Measurements from ENCODE around the gene PPP1R12B. TPM values are rescaled to one million over a fixed set of nuclear protein-coding genes. Genes with fewer than 3 reads are reported as not detected.

PPP1R12B gene, protein sequence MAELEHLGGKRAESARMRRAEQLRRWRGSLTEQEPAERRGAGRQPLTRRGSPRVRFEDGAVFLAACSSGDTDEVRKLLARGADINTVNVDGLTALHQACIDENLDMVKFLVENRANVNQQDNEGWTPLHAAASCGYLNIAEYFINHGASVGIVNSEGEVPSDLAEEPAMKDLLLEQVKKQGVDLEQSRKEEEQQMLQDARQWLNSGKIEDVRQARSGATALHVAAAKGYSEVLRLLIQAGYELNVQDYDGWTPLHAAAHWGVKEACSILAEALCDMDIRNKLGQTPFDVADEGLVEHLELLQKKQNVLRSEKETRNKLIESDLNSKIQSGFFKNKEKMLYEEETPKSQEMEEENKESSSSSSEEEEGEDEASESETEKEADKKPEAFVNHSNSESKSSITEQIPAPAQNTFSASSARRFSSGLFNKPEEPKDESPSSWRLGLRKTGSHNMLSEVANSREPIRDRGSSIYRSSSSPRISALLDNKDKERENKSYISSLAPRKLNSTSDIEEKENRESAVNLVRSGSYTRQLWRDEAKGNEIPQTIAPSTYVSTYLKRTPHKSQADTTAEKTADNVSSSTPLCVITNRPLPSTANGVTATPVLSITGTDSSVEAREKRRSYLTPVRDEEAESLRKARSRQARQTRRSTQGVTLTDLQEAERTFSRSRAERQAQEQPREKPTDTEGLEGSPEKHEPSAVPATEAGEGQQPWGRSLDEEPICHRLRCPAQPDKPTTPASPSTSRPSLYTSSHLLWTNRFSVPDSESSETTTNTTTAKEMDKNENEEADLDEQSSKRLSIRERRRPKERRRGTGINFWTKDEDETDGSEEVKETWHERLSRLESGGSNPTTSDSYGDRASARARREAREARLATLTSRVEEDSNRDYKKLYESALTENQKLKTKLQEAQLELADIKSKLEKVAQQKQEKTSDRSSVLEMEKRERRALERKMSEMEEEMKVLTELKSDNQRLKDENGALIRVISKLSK
- 26.8 and 47.1 TPM in 2 replicates for total RNA-seq (ENCODE audit: low replicate concordance)

DNA sequence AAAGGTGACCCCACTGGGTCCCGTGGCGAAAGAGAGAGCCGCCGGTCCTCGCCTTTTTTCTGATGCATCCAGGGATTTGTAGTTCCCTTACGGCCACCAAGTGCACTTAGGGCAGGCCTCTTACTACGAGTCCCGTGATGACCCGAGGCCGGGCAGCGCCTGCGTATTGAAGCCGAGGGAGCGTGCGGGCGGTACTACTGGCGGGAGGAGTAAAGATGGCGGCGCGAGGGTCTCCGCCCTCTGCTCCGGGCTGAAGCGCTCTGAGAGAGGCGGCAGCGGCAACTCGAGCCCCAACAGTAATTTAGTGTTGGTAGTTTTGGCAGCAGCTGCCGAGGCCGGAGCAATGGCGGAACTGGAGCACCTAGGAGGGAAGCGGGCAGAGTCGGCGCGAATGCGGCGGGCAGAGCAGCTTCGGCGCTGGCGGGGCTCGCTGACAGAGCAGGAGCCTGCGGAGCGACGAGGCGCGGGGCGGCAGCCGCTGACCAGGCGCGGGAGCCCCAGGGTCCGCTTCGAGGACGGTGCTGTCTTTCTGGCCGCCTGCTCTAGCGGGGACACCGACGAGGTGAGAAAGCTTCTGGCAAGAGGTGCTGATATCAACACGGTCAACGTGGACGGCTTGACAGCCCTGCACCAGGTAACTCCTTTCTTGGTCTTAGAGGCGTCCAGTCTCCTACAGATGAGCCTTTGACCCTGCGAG lies at the start of gene PPP1R12B:
Gene PPP1R12B (plus strand): TSS at position 191 of the 697 bp plus-strand sequence. CDS start 153 bp downstream, at position 344.
- DNase-seq (ENCODE audit: low read depth) = peak; percentile 99
- H3K4me3 ChIP-seq (ENCODE audit: low read depth, low read length) = peak within 1 kb of the TSS; percentile 99
- TF ChIP-seq, protein P1, sequence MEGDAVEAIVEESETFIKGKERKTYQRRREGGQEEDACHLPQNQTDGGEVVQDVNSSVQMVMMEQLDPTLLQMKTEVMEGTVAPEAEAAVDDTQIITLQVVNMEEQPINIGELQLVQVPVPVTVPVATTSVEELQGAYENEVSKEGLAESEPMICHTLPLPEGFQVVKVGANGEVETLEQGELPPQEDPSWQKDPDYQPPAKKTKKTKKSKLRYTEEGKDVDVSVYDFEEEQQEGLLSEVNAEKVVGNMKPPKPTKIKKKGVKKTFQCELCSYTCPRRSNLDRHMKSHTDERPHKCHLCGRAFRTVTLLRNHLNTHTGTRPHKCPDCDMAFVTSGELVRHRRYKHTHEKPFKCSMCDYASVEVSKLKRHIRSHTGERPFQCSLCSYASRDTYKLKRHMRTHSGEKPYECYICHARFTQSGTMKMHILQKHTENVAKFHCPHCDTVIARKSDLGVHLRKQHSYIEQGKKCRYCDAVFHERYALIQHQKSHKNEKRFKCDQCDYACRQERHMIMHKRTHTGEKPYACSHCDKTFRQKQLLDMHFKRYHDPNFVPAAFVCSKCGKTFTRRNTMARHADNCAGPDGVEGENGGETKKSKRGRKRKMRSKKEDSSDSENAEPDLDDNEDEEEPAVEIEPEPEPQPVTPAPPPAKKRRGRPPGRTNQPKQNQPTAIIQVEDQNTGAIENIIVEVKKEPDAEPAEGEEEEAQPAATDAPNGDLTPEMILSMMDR (IDR thresholded peaks at IDR 0.05; ENCODE audit: insufficient read depth, low read length) = no peak

DNA sequence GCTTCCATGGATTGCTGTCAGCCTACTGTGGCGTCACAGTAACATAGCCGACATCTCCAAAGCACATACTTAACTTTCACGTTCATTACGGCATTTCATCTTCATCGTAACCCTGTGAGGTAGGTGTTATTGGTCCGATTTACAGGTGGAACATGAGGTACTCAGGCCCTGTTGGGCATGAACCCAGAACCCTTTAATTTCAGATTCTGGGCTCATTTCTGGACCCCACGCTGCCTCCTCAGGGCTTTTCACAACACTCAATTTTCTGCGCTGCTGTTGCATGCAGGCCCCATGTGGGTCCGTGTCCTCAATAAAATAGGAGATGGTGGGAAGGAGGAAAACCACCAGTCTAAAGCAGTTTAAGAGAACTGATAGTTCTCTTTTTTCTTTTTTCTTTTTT lies 46.3 kb upstream of the PPP1R12B start:
- DNase-seq (ENCODE audit: low read depth) = no peak
- no peak overlapping the region for H3K4me3 ChIP-seq (ENCODE audit: low read depth, low read length)
- TF ChIP-seq, protein P1 (IDR thresholded peaks at IDR 0.05; ENCODE audit: insufficient read depth, low read length) = no peak

DNA sequence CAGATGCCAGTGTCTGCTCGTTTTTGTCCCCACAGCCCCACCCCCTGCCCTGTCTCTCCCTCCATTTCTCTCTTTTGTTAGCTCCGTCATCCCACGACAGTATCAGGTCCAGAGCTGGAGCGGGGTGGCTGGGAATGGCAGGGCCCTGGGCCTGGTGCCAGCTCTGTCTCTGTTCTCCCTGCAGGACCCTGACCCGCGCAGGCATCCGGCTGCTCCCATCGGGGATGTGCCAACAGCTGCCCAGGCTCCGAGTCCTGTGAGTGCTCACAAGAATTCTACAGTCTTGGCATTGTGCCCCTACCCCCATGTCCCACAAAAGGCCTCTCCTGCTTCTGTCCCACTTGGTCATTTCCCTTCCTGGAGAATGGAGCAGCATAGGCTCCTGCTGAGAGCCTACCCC lies 44.1 kb upstream of the PPP1R12B start:
- no peak for DNase-seq (ENCODE audit: low read depth)
- H3K4me3 ChIP-seq (ENCODE audit: low read depth, low read length) = no peak overlapping the region
- TF ChIP-seq, protein P1 (IDR thresholded peaks at IDR 0.05; ENCODE audit: insufficient read depth, low read length) = no peak

DNA sequence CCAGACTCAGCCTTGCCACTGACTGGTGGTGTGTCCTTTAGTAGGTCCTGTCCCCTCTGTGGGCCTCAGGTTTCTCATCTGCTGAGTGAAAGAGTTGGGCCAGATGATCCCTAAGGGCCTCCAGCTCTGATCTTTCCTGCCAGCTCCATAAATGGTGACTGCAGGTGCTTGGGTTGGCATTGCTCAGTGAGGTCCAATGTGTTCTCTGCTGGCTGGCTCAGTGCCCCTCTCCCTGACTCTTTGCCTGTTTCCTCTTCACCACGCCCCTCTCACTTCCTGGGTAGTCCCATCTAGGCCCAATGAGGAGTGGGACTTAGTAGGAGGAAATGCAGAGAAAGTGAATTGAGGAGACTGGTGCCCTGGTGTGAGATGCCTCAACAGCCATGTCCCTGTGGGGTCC lies 43.3 kb upstream of the PPP1R12B start:
- no peak for DNase-seq (ENCODE audit: low read depth)
- TF ChIP-seq, protein P1 (IDR thresholded peaks at IDR 0.05; ENCODE audit: insufficient read depth, low read length) = no peak
- no peak overlapping the region for H3K4me3 ChIP-seq (ENCODE audit: low read depth, low read length)

DNA sequence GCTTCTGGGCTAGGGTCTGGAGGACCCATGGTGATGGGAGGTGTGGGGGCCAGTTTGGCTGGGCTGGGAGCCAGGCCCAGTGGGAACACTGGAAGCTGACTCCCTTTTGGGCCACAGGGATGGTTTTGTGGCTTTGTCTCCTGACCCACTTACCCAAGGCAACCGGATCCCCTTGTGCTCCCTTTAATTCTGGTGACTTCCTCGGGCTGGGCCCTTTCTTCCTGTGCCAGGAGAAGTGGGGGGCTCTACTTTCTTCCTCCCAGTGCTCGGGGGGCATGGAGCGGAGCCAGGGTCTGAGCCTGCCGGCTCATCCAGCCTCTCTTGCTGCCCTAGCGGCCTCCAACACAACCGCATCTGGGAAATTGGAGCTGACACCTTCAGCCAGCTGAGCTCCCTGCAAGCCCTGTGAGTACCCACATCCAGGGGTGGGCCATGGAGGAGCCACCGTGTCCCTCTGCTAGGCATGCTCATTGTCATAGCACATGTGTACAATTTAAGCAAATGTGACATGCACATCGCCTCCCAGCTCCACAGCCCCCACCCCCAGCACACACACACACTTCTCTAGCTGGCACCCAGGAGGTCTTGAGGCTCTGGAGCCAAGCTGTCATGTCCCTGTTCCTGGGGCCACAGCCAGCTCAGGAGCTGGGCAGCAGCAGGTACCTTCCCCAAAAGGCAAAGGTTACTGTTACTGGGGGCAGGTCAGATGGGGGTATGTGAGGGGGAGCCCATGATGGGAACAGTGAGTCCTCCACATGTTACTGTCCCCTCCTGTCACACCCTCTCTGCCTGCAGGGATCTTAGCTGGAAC lies 41.8 kb upstream of the PPP1R12B start:
- DNase-seq (ENCODE audit: low read depth) = no peak
- TF ChIP-seq, protein P1 (IDR thresholded peaks at IDR 0.05; ENCODE audit: insufficient read depth, low read length) = no peak
- H3K4me3 ChIP-seq (ENCODE audit: low read depth, low read length) = no peak overlapping the region

Measured in fibroblast of the aortic adventitia (primary cell).